Upper lobe of left lung (tissue), 6 donors: ENCODE measurements around the gene MCF2L2. TPM values are rescaled to one million over a fixed set of nuclear protein-coding genes. Genes with fewer than 3 reads are reported as not detected.
"Not testable (repeated sequence)": the region's sequence is repeated elsewhere in the genome, so short reads cannot be mapped to it uniquely, and the experiment has no call there.

Experiments used
- ATAC-seq, 2 donors: fragments of 200-7000 bp; cut with Tn5 transposase; one replicate each; pipeline ENCODE4 v1.9.1; 2022; ENCODE audit warnings: mild to moderate bottlenecking in 2 of 2, moderate library complexity in 2 of 2; ENCODE audit not compliant: low FRiP score in 2 of 2
- DNase-seq, 2 donors: peaks; one replicate each; pipeline ENCODE4 v3.0.0-alpha.2; 2019 to 2020
- H3K27ac ChIP-seq, 4 donors: fragments of 200-600 bp; sonication (generic); one replicate each; pipeline ENCODE4 v1.5.1; 2016 to 2019
- H3K27me3 ChIP-seq, 4 donors: fragments of 200-600 bp; sonication (generic); one replicate each; pipeline ENCODE4 v1.5.1; 2017 to 2019
- H3K36me3 ChIP-seq, 4 donors: fragments of 200-600 bp; sonication (generic); one replicate each; pipeline ENCODE4 v1.5.1; 2016 to 2019
- H3K4me1 ChIP-seq, 4 donors: fragments of 200-600 bp; sonication (generic); one replicate each; pipeline ENCODE4 v1.5.1; 2018 to 2019
- H3K4me3 ChIP-seq, 4 donors: fragments of 200-600 bp; sonication (generic); one replicate each; pipeline ENCODE4 v1.5.1; 2017 to 2019; ENCODE audit warnings: mild to moderate bottlenecking in 2 of 4, moderate library complexity in 1 of 4
- H3K9me3 ChIP-seq, 4 donors: fragments of 200-600 bp; sonication (generic); one replicate each; pipeline ENCODE4 v1.5.1; 2018 to 2019
- EP300 ChIP-seq, 4 donors: sonication (generic); formaldehyde crosslinking; IDR thresholded peaks; one replicate each; pipeline ENCODE4 v1.5.1; 2017; ENCODE audit warnings: antibody characterized with exemption in 4 of 4, control low read depth in 2 of 4
- POLR2A ChIP-seq, 4 donors: fragments of 450-650 bp; IDR thresholded peaks; one replicate each; pipeline ENCODE4 v1.5.1; 2016 to 2017; ENCODE audit warnings: antibody characterized with exemption in 4 of 4, mild to moderate bottlenecking in 2 of 4
- POLR2AphosphoS5 ChIP-seq, 2 donors: sonication (generic); formaldehyde crosslinking; IDR thresholded peaks; one replicate each; pipeline ENCODE4 v1.5.1; 2017; ENCODE audit warnings: antibody characterized with exemption in 2 of 2
- WGBS, 2 donors: methylation state at CpG; one replicate each; pipeline ENCODE4 v1.1.5; 2017 to 2018; 5-methylcytosine and 5-hydroxymethylcytosine counted together
- total RNA-seq, 6 donors: library from RNA; depleted of rRNA in 4 of 6; stranded (reverse); fragments of >200 nt in 4 of 6; gene quantifications; one replicate each; pipeline versions ENCODE4 v1.1.0 to v1.2.1, GENCODE V29; 2016 to 2021
- TF ChIP-seq, protein P1 (sequence below), 6 experiments: fragments of 450-650 bp in 4 of 6; fragments of 200-600 bp in 2 of 6; sonication (generic) in 2 of 6; IDR thresholded peaks; one replicate each; pipeline ENCODE4 v1.5.1; 2016 to 2019; ENCODE audit warnings: antibody characterized with exemption in 6 of 6
- donor health status: DM: no; HTN: no; CAD: no; lungs with moderate emphysema.
- donor health status: DM: no; HTN: yes; CAD: no; lungs with severe emphysema.

MCF2L2 gene
- total RNA-seq, 6 donors from 2014 or later, result 0.22 to 2.0 (median 1.2) TPM

DNA sequence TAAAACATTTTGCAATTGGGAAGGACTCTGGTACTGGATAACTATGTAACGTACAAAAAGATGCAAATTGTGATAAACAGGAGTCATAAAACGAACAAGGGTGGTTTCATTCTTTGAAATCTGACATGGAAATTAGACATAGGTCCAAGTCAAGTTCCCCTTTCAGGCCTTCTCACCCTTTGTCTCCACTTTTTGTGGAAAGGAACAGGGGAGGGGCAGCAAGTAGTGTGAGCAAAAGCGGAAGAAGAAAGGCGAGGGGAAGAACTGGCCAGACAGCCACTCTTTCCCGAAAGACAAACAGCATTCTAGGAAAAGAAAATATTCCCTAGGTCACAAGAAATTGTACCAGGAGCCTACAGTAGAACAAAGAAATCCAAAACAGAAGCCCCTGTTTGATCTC is 52.6 kb downstream of the MCF2L2 start:
- ATAC-seq, result peak in 1 of 2 donors; percentile 78
- 58 to 73% methylated on average over 5 of the region's 5 CpGs for WGBS, 2 donors
- no peaks in the 10 kb centered on the region for H3K9me3 ChIP-seq
- H3K4me1 ChIP-seq, result peaks cover 0 to 15% (median 6%) of the 10 kb centered on the region in 4 donors
- H3K36me3 ChIP-seq, result no peaks in the 10 kb centered on the region
- peak overlapping the region in 3 of 4 donors; percentile 16 to 59 (median 51) for H3K27ac ChIP-seq
- no peak for TF ChIP-seq POLR2A (IDR thresholded peaks at IDR 0.05)
- peak in 1 of 4 donors; percentile 4 for TF ChIP-seq EP300 (IDR thresholded peaks at IDR 0.05)
- DNase-seq, result peak in 1 of 2 donors; percentile 42
- H3K4me3 ChIP-seq, result no peak overlapping the region
- no peaks in the 10 kb centered on the region for H3K27me3 ChIP-seq

DNA sequence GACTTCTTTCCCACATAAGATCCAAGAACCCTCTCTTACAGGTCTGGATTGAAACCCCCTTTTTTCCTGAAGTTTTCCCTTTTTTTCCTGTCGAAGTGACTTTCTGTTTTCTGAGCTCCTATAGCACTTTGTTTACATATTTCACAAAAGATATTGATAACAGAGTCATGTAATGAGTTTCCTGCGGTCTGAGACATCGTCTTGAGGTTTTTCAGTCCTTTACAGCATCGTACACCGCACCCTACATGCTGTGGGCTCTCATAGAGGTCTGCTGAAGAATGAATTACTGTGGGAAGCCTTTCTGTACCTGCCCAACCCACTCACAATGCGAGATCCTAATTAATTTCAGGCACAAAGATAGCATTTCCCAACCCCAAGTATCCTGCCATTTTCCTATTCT is 53.1 kb downstream of the MCF2L2 start:
- TF ChIP-seq EP300 (IDR thresholded peaks at IDR 0.05) (no peak), POLR2AphosphoS5 (IDR thresholded peaks at IDR 0.05) (no peak), POLR2A (IDR thresholded peaks at IDR 0.05) (no peak)
- TF ChIP-seq, protein P1, sequence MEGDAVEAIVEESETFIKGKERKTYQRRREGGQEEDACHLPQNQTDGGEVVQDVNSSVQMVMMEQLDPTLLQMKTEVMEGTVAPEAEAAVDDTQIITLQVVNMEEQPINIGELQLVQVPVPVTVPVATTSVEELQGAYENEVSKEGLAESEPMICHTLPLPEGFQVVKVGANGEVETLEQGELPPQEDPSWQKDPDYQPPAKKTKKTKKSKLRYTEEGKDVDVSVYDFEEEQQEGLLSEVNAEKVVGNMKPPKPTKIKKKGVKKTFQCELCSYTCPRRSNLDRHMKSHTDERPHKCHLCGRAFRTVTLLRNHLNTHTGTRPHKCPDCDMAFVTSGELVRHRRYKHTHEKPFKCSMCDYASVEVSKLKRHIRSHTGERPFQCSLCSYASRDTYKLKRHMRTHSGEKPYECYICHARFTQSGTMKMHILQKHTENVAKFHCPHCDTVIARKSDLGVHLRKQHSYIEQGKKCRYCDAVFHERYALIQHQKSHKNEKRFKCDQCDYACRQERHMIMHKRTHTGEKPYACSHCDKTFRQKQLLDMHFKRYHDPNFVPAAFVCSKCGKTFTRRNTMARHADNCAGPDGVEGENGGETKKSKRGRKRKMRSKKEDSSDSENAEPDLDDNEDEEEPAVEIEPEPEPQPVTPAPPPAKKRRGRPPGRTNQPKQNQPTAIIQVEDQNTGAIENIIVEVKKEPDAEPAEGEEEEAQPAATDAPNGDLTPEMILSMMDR (IDR thresholded peaks at IDR 0.05), result no peak
- no peak for DNase-seq
- Histone ChIP-seq H3K4me3 (no peak overlapping the region), H3K36me3 (no peaks in the 10 kb centered on the region), H3K4me1 (peaks cover 0 to 18% (median 7%) of the 10 kb centered on the region in 4 donors), H3K9me3 (no peaks in the 10 kb centered on the region), H3K27ac (peak overlapping the region in 3 of 4 donors; percentile 51 to 59 (median 58)), H3K27me3 (no peaks in the 10 kb centered on the region)
- ATAC-seq, result no peak
- WGBS, 2 donors, result 65 to 78% methylated on average over 6 of the region's 6 CpGs

DNA sequence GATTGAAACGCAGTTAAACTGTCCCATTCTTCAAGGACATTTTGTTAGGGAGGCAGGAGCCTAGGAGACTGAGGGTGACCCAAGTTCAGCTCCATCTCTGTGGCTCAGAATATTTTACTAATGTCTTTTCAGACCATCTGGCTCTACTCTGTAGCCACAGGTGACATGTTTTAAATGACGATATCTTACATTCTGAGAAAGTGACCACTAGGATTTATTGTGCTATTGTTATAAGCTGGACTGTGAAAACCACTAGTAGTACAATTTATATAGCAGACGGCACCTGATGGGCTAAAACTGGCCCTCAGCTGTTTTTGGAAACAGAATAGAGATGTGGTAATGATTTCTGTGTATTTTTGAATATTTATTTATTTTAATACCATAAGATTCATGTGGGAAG is 55.5 kb downstream of the MCF2L2 start:
- no peak for DNase-seq
- Histone ChIP-seq H3K9me3 (no peaks in the 10 kb centered on the region), H3K4me3 (no peak overlapping the region), H3K36me3 (no peaks in the 10 kb centered on the region), H3K27ac (no peak overlapping the region), H3K27me3 (no peaks in the 10 kb centered on the region), H3K4me1 (peaks cover 0 to 23% (median 13%) of the 10 kb centered on the region in 4 donors)
- 76 to 93% methylated on average over 3 of the region's 3 CpGs for WGBS, 2 donors
- no peak for ATAC-seq
- no peak for TF ChIP-seq POLR2AphosphoS5 (IDR thresholded peaks at IDR 0.05)
- no peak for TF ChIP-seq POLR2A (IDR thresholded peaks at IDR 0.05)
- TF ChIP-seq, protein P1 (IDR thresholded peaks at IDR 0.05), result no peak
- TF ChIP-seq EP300 (IDR thresholded peaks at IDR 0.05), result no peak

DNA sequence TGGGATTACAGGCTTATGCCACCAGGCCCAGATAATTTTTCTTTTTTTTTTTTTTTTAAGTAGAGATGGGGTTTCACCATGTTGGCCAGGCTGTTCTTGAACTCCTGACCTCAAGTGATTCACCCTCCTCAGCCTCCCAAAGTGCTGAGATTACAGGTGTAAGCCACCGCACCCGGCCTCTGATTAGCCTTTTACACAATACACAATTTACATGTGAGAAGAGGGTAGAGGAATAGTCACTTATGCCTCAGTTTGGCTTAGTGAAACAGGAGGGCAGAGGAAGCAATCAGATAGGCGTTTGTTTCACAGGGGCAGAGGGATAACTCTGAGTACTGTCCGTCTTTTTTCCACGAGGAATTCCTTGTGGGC is 56.8 kb downstream of the MCF2L2 start:
- WGBS, 2 donors, result 78 to 90% methylated on average over 5 of the region's 5 CpGs
- not testable (repeated sequence) for ATAC-seq, H3K27ac ChIP-seq

DNA sequence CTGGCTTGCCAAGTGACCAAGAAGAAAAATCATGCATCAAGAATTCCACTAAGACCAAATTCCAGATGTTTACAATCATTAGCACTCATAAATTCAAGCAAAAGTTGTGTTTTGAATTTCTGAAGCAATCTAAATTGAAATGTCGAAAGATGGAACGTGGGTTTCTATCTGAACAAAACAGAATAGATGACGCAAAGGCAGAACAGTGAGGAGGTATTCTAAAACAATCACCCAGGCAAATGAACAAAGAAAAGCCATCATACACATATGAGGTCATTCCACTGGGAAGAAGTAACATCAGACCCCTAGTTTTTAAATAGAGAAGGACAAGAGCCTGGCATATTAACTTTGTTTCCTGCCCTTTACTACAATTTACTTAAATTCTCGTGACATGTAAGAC is 58.0 kb downstream of the MCF2L2 start:
- no peak for DNase-seq
- Histone ChIP-seq H3K4me3 (no peak overlapping the region), H3K27me3 (no peaks in the 10 kb centered on the region), H3K9me3 (no peaks in the 10 kb centered on the region), H3K4me1 (peaks cover 0 to 22% (median 11%) of the 10 kb centered on the region in 4 donors), H3K27ac (peak overlapping the region; percentile 31 to 68 (median 51)), H3K36me3 (no peaks in the 10 kb centered on the region)
- TF ChIP-seq EP300 (IDR thresholded peaks at IDR 0.05) (peak in 2 of 4 donors; percentile 5 to 32), POLR2A (IDR thresholded peaks at IDR 0.05) (no peak)
- TF ChIP-seq, protein P1 (IDR thresholded peaks at IDR 0.05), result no peak
- peak in 1 of 2 donors; percentile 23 for ATAC-seq
- 84% methylated on average over 4 of the region's 4 CpGs for WGBS, 2 donors

More for the DNA sequence above, 56.8 kb downstream of the MCF2L2 start:
- not testable (repeated sequence) for DNase-seq, H3K27me3 ChIP-seq, H3K9me3 ChIP-seq, H3K36me3 ChIP-seq, H3K4me3 ChIP-seq
- H3K4me1 ChIP-seq, result peaks cover 0 to 23% (median 13%) of the 10 kb centered on the region in 4 donors

DNA sequence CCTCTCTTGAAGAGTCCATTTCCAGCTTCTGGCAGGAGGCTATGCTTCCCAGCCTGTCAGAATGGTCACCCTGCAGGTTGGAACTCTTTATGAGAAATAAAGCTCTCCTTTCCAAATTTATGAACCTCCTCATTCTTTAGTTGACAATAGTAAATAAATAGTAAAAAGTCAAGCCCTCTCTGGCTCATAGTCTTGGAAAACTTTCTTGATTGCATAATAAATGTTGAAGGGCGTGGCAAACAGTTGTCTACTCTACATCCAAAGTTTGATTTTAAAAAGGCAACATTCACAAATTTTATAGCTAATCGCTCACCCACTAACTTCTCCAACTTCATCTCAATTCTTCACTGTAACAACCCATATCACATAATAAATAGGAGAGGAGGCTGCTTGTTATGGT is 58.8 kb downstream of the MCF2L2 start:
- H3K4me1 ChIP-seq, result peaks cover 0 to 19% (median 11%) of the 10 kb centered on the region in 4 donors
- H3K27ac ChIP-seq, result peak overlapping the region; percentile 13 to 68 (median 38)
- ATAC-seq (peak in 1 of 2 donors; percentile 38), DNase-seq (no peak)
- WGBS, 2 donors, result 72 to 81% methylated on average over 2 of the region's 2 CpGs
- H3K27me3 ChIP-seq, result no peaks in the 10 kb centered on the region
- no peaks in the 10 kb centered on the region for H3K9me3 ChIP-seq
- TF ChIP-seq POLR2A (IDR thresholded peaks at IDR 0.05) (no peak), POLR2AphosphoS5 (IDR thresholded peaks at IDR 0.05) (no peak), EP300 (IDR thresholded peaks at IDR 0.05) (no peak)
- TF ChIP-seq, protein P1 (IDR thresholded peaks at IDR 0.05), result no peak
- no peaks in the 10 kb centered on the region for H3K36me3 ChIP-seq
- H3K4me3 ChIP-seq, result no peak overlapping the region
